HG02763 (cell line): Measurements from ENCODE around the gene HSBP1.

ENCODE experiments used
- ATAC-seq: cut with Tn5 transposase; IDR thresholded peaks from one replicate; pipeline ENCODE4 v1.9.1; 2021; ENCODE audit warnings: mild to moderate bottlenecking, moderate library complexity; ENCODE audit not compliant: unreplicated experiment

Gene HSBP1

DNA sequence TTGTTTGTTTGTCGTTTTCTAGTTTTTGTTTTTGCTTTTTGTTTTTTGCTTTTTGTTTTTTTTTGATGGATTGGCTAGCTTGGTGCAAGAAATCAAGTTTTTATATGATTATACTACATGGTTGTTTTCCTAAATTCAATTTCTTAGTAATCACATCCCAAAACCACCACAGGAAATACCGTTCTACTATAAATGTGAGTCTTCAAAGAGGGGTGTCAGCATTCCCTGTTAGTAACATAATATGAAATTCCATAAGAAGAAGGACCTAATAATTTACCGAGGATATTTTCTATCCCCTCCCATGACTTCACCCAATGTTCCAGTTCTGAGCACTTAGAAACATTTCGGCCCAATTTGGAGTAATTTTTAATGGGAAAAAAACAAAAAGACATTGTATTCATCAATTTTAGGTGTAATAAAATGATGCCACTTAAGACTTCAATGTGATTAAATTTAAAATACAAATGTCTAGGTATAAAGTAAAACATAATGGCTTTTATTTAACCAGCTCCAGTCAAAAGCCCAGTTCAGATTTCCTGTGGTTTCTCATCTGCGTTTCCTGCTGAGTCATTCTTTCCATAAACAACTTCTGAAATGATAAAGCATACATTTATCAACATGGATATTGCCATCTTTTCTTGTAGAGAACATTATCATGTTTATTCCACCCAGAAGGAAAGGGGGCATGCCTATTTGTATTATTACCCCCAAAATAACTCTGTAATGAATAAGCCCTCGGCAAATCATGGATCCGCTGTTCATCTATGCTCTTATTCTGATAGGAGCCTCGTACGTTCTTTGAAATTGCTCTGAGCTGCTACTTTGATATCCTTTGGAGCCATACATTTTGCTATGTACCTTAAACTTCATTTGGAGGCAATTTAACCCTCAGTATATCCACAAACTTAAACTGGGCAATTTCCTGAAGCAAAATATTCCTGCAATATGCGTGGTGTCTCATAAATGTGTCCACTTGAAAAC, 28.1 kb downstream of the HSBP1 start:
- ATAC-seq, result no peak

DNA sequence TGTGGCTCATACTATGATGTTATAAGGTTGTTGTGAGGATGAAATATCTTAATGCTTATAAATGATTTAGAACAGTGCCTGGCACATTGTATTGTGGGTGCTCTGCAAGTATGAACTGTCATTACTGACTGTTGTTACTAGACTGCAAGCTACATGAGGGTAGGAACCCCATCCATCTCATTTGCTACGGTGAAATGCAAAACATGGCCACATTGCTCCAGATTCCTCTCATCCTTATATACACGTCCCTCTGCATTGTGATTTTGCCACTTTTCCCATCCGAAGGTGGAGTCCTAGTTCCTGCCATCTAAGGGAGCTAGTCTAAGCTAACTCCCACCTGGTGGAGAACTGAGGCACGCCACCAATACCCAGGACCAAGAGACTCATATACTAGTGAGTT, 29.8 kb downstream of the HSBP1 start:
- ATAC-seq, result no peak

- no peak for ATAC-seq
These were observed 30.4 kb downstream of the HSBP1 start for GRCh38 chr16:83838151-83838550.

- no peak for ATAC-seq
These were observed 31.8 kb downstream of the HSBP1 start for GRCh38 chr16:83839561-83839960.

GRCh38 chr16:83840060-83840617, 32.4 kb downstream of the HSBP1 start:
- no peak for ATAC-seq

- ATAC-seq, result no peak
These were observed 34.5 kb downstream of the HSBP1 start for GRCh38 chr16:83842291-83842690.

- no peak for ATAC-seq
These were observed 35.2 kb downstream of the HSBP1 start for GRCh38 chr16:83842756-83843507.

GRCh38 chr16:83843657-83844056, 35.9 kb downstream of the HSBP1 start:
- ATAC-seq, result no peak

DNA sequence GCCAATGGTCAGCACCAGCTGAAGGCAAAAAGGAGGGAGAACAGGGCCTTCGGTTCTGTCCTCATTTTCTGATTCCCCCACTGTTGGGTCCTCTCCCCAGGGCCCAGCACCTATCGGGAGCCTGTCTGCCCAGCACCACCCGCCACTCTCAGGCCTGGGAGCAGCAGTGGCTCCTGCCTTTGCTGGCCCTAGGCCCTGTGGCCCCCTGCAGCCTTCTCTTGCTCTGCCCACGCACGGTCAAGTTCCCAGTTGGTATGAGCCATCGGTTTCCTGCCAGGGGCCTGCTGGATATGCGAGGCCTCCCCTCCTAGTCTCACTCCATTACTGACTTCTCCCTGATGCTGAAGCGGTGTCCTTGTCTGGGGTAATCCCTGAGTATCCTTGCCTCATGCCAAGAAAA, 37.5 kb downstream of the HSBP1 start:
- no peak for ATAC-seq

GRCh38 chr16:83847371-83848225, 39.8 kb downstream of the HSBP1 start:
- no peak for ATAC-seq

GRCh38 chr16:83849421-83849820, 41.6 kb downstream of the HSBP1 start:
- no peak for ATAC-seq

- ATAC-seq, result no peak
These were observed 43.2 kb downstream of the HSBP1 start for GRCh38 chr16:83850947-83851346.

DNA sequence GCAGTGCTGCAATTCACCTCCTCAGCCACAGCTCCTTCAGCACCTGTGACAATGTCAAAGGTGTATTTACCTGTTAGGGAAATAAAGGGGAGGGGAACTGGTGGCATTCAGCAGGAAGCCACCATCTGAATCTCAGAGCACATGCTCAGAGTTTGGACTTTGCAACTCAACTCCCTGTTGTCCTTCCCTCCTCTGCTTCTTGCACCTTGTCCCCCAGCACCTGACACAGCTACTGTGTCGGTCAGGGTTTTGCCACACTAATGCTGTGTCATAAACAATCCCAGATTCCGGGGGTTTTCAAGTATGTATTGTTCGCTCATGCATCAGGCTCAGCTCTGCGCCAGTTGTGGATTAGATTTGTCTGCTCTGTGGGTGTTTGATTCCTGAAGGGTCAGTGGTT, 43.7 kb downstream of the HSBP1 start:
- ATAC-seq, result no peak

- no peak for ATAC-seq
These were observed 45.0 kb downstream of the HSBP1 start for GRCh38 chr16:83852774-83853173.

GRCh38 chr16:83853834-83854233, 46.1 kb downstream of the HSBP1 start:
- ATAC-seq, result no peak

DNA sequence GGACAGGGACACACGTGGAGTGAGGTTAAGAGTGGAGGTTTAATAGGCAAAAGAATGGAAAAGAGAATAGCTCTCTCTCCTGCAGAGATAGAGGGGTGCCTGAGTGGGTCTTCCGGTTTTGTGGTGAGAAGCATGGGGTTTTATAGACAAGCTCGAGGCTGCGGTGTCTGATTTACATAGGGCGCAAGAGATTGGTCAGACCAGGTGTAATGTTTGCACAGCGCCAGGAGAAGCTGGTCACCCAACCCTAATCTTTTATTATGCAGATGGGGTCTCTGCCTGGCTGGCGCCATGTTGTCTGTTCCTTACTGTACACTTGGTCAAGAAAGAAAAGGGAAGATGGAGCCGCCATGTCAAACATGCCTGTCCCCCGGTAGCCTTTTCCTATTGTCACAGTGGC, 46.6 kb downstream of the HSBP1 start:
- ATAC-seq, result no peak

DNA sequence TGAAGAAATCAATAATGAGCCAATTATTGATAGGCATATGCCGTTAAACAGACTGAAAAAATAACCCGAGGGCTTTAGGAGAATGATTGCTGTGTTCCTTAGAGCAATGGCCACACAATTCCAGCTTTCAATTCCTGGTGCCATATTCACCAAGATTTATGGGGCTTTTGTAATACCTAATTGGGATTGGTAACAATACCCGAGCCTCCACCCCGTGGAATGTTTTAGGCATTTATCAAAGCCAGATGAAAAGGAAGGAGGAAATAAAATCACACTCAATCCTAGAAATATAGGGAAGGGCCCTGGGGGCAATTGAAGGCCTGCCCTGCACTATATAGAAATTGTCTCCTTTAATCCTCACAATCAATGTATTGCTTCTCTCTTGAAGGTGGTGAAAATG, 49.0 kb downstream of the HSBP1 start:
- ATAC-seq, result no peak

GRCh38 chr16:83859265-83859664, 51.5 kb downstream of the HSBP1 start:
- ATAC-seq, result no peak

DNA sequence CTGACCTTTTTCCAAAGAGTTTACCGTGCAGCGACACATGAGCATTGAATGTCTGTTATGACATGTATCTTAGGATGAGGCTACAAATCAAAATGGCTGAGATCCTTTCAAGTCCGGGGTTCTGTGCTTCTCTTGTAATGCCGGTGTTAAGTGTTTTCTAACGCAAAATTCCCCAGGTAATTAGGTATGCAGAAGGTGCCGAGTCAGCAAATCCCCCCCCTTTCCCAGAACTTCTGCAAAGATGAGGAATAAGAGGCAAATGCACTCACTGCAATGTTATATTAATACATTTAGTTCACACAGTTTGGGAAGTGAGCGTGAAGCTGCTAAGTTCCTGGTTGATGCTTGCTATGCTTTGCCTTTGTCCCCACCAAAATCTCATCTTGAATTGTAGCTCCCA, 54.9 kb downstream of the HSBP1 start:
- no peak for ATAC-seq

- no peak for ATAC-seq
These were observed 55.9 kb downstream of the HSBP1 start for GRCh38 chr16:83863682-83864081.
